Measurements from ENCODE around the gene ANKMY1. TPM values are rescaled to one million over a fixed set of nuclear protein-coding genes. Genes with fewer than 3 reads are reported as not detected.

ANKMY1 gene
- total and polyA plus RNA-seq, 2 of the 13 experiments (the other 11 are each of a cell fraction or from before 2014, with no cell fraction given), result 11.7 to 18.8 TPM

DNA sequence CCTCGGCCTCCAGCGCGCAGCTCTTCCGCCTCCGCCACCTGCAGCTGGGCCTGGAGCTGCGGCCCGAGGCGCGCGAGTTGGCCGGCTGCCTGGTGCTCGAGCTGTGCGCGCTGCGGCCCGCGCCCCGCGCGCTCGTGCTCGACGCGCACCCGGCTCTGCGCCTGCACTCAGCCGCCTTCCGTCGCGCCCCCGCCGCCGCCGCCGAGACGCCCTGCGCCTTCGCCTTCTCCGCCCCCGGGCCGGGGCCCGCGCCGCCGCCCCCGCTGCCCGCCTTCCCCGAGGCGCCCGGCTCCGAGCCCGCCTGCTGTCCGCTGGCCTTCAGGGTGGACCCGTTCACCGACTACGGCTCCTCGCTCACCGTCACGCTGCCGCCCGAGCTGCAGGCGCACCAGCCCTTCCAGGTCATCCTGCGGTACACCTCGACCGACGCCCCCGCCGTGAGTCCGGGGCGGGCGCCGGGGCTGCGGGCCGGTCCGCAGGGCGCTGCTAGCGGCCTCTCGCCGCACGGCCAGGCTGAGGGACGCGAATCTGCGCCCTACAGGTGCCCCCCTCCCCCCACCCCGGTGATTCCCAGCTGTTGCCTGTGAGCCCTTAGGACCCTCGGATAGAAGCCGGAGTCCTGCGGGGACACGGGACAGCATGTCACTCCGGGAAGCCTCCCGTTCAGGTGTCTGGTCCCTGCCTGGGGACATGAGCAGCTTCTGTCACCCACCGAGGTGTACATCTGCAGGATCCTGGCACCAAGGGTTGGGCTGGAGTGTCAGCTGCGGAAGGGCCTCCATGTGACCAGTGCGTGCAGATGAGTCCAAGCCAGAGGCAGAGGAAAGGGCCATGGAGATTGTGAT is 11.1 kb upstream of the ANKMY1 start (continued):
- TF ChIP-seq, protein P1, sequence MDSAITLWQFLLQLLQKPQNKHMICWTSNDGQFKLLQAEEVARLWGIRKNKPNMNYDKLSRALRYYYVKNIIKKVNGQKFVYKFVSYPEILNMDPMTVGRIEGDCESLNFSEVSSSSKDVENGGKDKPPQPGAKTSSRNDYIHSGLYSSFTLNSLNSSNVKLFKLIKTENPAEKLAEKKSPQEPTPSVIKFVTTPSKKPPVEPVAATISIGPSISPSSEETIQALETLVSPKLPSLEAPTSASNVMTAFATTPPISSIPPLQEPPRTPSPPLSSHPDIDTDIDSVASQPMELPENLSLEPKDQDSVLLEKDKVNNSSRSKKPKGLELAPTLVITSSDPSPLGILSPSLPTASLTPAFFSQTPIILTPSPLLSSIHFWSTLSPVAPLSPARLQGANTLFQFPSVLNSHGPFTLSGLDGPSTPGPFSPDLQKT (CRISPR knock-in tag; IDR thresholded peaks at IDR 0.05; ENCODE audit: borderline replicate concordance), result no peak
- TF ChIP-seq ATM (IDR thresholded peaks at IDR 0.05; ENCODE audit: borderline replicate concordance), result no peak
- TF ChIP-seq, protein P2, sequence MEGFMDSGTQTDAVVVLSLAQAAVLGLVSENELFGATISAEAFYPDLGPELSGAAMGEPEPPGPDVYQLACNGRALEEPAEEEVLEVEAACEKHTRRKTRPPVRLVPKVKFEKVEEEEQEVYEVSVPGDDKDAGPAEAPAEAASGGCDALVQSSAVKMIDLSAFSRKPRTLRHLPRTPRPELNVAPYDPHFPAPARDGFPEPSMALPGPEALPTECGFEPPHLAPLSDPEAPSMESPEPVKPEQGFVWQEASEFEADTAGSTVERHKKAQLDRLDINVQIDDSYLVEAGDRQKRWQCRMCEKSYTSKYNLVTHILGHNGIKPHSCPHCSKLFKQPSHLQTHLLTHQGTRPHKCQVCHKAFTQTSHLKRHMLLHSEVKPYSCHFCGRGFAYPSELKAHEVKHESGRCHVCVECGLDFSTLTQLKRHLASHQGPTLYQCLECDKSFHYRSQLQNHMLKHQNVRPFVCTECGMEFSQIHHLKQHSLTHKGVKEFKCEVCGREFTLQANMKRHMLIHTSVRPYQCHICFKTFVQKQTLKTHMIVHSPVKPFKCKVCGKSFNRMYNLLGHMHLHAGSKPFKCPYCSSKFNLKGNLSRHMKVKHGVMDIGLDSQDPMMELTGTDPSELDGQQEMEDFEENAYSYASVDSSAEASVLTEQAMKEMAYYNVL (CRISPR knock-in tag; IDR thresholded peaks at IDR 0.05; ENCODE audit: borderline replicate concordance), result no peak
- TF ChIP-seq, protein P3, sequence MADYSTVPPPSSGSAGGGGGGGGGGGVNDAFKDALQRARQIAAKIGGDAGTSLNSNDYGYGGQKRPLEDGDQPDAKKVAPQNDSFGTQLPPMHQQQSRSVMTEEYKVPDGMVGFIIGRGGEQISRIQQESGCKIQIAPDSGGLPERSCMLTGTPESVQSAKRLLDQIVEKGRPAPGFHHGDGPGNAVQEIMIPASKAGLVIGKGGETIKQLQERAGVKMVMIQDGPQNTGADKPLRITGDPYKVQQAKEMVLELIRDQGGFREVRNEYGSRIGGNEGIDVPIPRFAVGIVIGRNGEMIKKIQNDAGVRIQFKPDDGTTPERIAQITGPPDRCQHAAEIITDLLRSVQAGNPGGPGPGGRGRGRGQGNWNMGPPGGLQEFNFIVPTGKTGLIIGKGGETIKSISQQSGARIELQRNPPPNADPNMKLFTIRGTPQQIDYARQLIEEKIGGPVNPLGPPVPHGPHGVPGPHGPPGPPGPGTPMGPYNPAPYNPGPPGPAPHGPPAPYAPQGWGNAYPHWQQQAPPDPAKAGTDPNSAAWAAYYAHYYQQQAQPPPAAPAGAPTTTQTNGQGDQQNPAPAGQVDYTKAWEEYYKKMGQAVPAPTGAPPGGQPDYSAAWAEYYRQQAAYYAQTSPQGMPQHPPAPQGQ (CRISPR knock-in tag; IDR thresholded peaks at IDR 0.05; ENCODE audit: borderline replicate concordance), result 0 out of 2 replicates have a peak, but pooled peaks have one; percentile 44
- 0 out of 2 replicates have a peak, but pooled peaks have one; percentile 53 for TF ChIP-seq SSRP1 (CRISPR knock-in tag; IDR thresholded peaks at IDR 0.05)
- no peak for TF ChIP-seq SMARCE1 (IDR thresholded peaks at IDR 0.05; ENCODE audit: borderline replicate concordance)
- TF ChIP-seq ZNF777 (CRISPR knock-in tag; IDR thresholded peaks at IDR 0.05), result peak; percentile 76
- TF ChIP-seq ZNF670 (CRISPR knock-in tag; IDR thresholded peaks at IDR 0.05; ENCODE audit: borderline replicate concordance), result peak; percentile 49; the same call in 1 of the 2 replicates
- peak; percentile 1 for TF ChIP-seq SRSF1 (optimal IDR thresholded peaks at IDR 0.05; ENCODE audit: low read depth, low read length)
- no peak for TF ChIP-seq ZKSCAN5 (CRISPR knock-in tag; IDR thresholded peaks at IDR 0.05)
- no peak for TF ChIP-seq NFE2 (CRISPR knock-in tag; IDR thresholded peaks at IDR 0.05)
- no peak for TF ChIP-seq TP53 (CRISPR knock-in tag; conservative IDR thresholded peaks at IDR 0.05)
- TF ChIP-seq FOXM1 (CRISPR knock-in tag; IDR thresholded peaks at IDR 0.05), result no peak
- TF ChIP-seq ZNF431 (CRISPR knock-in tag; IDR thresholded peaks at IDR 0.05; ENCODE audit: borderline replicate concordance, low read depth), result peak; percentile 86
- 0 out of 2 replicates have a peak, but pooled peaks have one; percentile 37 for TF ChIP-seq ZNF761 (CRISPR knock-in tag; conservative IDR thresholded peaks at IDR 0.05)
- TF ChIP-seq HOXA9 (CRISPR knock-in tag; IDR thresholded peaks at IDR 0.05; ENCODE audit: borderline replicate concordance), result no peak
- peak; percentile 28 for TF ChIP-seq YY1 (IDR thresholded peaks at IDR 0.05; ENCODE audit: insufficient read depth, insufficient replicate concordance, low read depth, low read length)
- TF ChIP-seq MBNL3 (CRISPR knock-in tag; conservative IDR thresholded peaks at IDR 0.05), result no peak
- TF ChIP-seq NFE2L2 (IDR thresholded peaks at IDR 0.05; ENCODE audit: low read length), result no peak
- no peak for TF ChIP-seq ZNF577 (CRISPR knock-in tag; IDR thresholded peaks at IDR 0.05; ENCODE audit: borderline replicate concordance, low read depth)
- TF ChIP-seq, protein P4, sequence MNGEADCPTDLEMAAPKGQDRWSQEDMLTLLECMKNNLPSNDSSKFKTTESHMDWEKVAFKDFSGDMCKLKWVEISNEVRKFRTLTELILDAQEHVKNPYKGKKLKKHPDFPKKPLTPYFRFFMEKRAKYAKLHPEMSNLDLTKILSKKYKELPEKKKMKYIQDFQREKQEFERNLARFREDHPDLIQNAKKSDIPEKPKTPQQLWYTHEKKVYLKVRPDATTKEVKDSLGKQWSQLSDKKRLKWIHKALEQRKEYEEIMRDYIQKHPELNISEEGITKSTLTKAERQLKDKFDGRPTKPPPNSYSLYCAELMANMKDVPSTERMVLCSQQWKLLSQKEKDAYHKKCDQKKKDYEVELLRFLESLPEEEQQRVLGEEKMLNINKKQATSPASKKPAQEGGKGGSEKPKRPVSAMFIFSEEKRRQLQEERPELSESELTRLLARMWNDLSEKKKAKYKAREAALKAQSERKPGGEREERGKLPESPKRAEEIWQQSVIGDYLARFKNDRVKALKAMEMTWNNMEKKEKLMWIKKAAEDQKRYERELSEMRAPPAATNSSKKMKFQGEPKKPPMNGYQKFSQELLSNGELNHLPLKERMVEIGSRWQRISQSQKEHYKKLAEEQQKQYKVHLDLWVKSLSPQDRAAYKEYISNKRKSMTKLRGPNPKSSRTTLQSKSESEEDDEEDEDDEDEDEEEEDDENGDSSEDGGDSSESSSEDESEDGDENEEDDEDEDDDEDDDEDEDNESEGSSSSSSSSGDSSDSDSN (CRISPR knock-in tag; IDR thresholded peaks at IDR 0.05), result peak; percentile 88; the same call in 1 of the 2 replicates
- TF ChIP-seq JUN (CRISPR knock-in tag; IDR thresholded peaks at IDR 0.05), result no peak

All from HepG2 (cell line).